Endothelial cell (in vitro differentiated cells): ENCODE results near the gene TMEM163. TPM values are rescaled to one million over a fixed set of nuclear protein-coding genes. Genes with fewer than 3 reads are reported as not detected.
A peak's percentile ranks its signal among the peaks of the same experiment; 100 is the strongest.

Experiments used
- DNase-seq: peaks from one replicate; pipeline ENCODE4 v3.0.0; 2021; ENCODE audit warnings: low spot score
- H3K27ac Mint-ChIP-seq: one replicate; pipeline ENCODE4 v1.8.0; 2021; ENCODE audit warnings: mixed read lengths, inconsistent platforms; ENCODE audit not compliant: unreplicated experiment
- H3K27me3 Mint-ChIP-seq: one replicate; pipeline ENCODE4 v1.8.0; 2021; ENCODE audit warnings: mild to moderate bottlenecking, moderate library complexity, mixed read lengths, inconsistent platforms; ENCODE audit not compliant: unreplicated experiment
- H3K36me3 Mint-ChIP-seq: one replicate; pipeline ENCODE4 v1.8.0; 2021; ENCODE audit warnings: mild to moderate bottlenecking, low read depth, mixed read lengths, inconsistent platforms; ENCODE audit not compliant: unreplicated experiment
- H3K4me1 Mint-ChIP-seq: one replicate; pipeline ENCODE4 v1.8.0; 2021; ENCODE audit warnings: mild to moderate bottlenecking, mixed read lengths, inconsistent platforms; ENCODE audit not compliant: unreplicated experiment
- H3K4me3 Mint-ChIP-seq: one replicate; pipeline ENCODE4 v1.8.0; 2021; ENCODE audit warnings: mild to moderate bottlenecking, mixed read lengths, inconsistent platforms; ENCODE audit not compliant: unreplicated experiment
- H3K9me3 Mint-ChIP-seq: one replicate; pipeline ENCODE4 v1.8.0; 2021; ENCODE audit warnings: mixed read lengths, inconsistent platforms; ENCODE audit not compliant: unreplicated experiment
- total RNA-seq: library from RNA; stranded (reverse); fragmentation: NEBNext Ultra II Directional; extraction: Animal tissue kit (Norgen Biotek cat#: 25700); gene quantifications from one replicate; pipeline ENCODE4 v1.2.1, GENCODE V29; 2021; ENCODE audit not compliant: unreplicated experiment
- TF ChIP-seq, protein P1 (sequence below): fragments of 200-600 bp; sonication (generic); IDR thresholded peaks from one replicate; pipeline ENCODE4 v1.5.0; 2021; ENCODE audit warnings: antibody characterized with exemption; ENCODE audit not compliant: unreplicated experiment

TMEM163 gene
- total RNA-seq, 1 donor from 2014 or later = 150 TPM

DNA sequence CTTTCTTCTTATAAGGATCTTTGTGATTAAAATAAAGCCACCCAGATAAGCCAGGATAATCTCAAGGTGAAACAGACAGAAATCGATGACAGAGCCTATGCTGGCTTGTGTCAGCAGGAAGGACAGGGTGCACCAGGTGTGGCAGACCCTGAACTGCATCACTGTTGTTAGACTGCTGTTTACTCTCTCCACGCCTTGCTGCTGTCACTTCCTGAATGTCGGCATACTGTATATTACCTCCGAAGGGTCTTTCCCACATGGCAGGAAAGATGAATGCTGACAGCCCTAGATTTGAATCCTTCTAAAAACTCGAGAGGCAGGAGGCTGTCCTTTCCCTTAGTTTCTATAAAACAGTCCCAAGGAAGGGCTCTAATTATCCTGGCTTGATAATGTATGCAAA, 18.9 kb upstream of the TMEM163 start:
- DNase-seq = no peak
- Mint-ChIP-seq H3K4me3 (no peak overlapping the region), H3K27ac (no peak overlapping the region), H3K4me1 (peaks cover 3% of the 10 kb centered on the region), H3K9me3 (no peaks in the 10 kb centered on the region), H3K27me3 (peaks cover 3% of the 10 kb centered on the region), H3K36me3 (no peaks in the 10 kb centered on the region)
- TF ChIP-seq, protein P1, sequence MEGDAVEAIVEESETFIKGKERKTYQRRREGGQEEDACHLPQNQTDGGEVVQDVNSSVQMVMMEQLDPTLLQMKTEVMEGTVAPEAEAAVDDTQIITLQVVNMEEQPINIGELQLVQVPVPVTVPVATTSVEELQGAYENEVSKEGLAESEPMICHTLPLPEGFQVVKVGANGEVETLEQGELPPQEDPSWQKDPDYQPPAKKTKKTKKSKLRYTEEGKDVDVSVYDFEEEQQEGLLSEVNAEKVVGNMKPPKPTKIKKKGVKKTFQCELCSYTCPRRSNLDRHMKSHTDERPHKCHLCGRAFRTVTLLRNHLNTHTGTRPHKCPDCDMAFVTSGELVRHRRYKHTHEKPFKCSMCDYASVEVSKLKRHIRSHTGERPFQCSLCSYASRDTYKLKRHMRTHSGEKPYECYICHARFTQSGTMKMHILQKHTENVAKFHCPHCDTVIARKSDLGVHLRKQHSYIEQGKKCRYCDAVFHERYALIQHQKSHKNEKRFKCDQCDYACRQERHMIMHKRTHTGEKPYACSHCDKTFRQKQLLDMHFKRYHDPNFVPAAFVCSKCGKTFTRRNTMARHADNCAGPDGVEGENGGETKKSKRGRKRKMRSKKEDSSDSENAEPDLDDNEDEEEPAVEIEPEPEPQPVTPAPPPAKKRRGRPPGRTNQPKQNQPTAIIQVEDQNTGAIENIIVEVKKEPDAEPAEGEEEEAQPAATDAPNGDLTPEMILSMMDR = no peak

DNA sequence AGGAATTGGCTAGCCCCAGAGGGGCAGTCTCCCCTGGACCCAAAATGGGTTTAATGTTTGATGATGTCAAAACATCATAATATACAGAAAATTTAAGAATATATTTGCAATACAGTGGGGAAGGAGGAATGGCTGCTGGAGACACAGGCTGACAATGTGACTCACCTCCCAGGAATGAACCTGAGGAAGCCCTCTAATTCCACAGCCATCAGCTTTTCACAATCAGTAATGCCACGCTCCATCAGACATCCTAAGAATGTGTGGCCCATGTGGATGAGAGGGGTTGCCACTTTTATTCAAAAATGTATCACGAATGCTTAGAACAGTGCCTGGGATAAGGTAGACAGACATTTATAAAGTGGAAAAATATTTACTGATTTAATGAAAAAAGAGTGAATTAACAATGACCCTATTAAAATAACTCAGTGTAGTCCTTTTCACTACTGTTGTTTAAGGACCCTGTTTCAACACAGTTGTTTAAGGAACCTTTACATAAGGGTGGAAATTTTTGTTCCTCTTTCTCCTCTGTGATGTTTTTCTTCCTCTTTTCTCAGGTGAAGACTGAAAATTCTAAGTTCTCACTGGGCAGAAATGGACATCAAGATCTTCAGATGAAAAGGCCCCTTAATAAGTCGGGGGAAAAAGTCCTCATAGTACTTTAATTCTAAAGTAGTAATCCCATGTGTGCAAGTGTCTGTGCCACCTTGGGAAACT, 17.5 kb upstream of the TMEM163 start:
- TF ChIP-seq, protein P1 = no peak
- Mint-ChIP-seq H3K9me3 (no peaks in the 10 kb centered on the region), H3K4me3 (no peak overlapping the region), H3K27ac (peak overlapping the region; percentile 7), H3K4me1 (peaks cover 3% of the 10 kb centered on the region), H3K36me3 (no peaks in the 10 kb centered on the region), H3K27me3 (peaks cover 3% of the 10 kb centered on the region)
- peak; percentile 20 for DNase-seq

DNA sequence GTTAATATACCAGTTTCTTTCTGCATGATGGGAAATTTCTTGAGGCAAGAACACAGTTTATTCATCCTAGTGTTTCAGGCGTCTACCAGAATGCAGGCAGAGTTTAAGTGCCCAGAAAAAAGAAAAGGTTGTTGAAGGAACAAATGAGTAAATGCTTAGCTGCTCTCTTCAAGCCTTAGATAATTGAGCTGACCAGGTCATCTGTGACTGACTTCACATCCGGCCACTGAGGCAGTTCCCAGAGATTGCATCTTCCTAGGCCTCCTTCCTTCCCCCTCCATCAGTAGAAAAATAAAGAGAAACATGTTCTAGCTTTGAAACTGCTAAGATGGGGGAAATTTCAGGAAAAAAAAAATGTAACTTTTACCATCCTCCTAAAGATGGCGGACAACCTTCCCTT, 9.4 kb upstream of the TMEM163 start:
- Mint-ChIP-seq H3K4me3 (no peak overlapping the region), H3K9me3 (no peaks in the 10 kb centered on the region), H3K27me3 (peaks cover 2% of the 10 kb centered on the region), H3K36me3 (no peaks in the 10 kb centered on the region), H3K27ac (no peak overlapping the region), H3K4me1 (no peaks in the 10 kb centered on the region)
- no peak for DNase-seq
- TF ChIP-seq, protein P1 = no peak

DNA sequence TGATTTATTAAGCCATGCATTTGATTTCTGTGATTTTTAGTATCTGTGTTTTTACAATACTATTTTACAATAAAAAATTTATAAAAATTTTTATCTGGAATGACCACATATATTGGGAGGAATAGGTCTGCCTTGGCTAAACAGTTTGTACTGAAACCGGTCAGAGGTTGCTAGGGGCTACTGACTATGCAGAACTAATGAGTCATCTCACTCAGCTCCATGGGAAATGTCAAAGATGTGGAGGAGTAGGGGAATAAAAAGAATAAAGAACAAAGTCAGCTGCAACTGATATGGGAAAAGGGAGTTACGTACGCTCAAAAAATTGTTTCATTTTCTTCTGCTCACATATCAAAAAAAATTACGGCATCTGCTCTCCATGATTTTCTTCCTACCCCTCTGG, 8.6 kb upstream of the TMEM163 start:
- Mint-ChIP-seq H3K4me1 (no peaks in the 10 kb centered on the region), H3K36me3 (no peaks in the 10 kb centered on the region), H3K9me3 (no peaks in the 10 kb centered on the region), H3K27me3 (peaks cover 2% of the 10 kb centered on the region), H3K4me3 (no peak overlapping the region), H3K27ac (no peak overlapping the region)
- TF ChIP-seq, protein P1 = no peak
- no peak for DNase-seq

DNA sequence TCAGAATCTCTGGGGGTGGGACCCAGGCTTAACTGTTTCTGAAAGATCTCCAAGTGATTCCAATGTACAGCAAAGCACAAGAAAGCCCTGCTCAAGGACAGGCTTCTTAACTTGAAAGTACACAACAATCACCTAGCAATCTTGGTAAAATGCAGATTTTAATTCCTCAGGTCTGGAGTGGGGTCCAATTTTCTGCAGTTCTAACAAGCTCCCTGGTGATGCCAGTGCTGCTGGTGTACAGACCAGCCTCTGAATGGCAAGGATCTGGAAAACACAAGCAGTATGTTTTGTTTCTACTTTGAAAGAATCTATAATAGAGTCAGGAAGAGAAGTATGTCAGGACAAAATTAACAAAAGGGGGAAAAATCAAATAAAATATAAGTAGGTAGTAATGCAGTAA, 7.8 kb upstream of the TMEM163 start:
- Mint-ChIP-seq H3K27me3 (peaks cover 2% of the 10 kb centered on the region), H3K9me3 (no peaks in the 10 kb centered on the region), H3K36me3 (no peaks in the 10 kb centered on the region), H3K4me3 (no peak overlapping the region), H3K4me1 (no peaks in the 10 kb centered on the region), H3K27ac (no peak overlapping the region)
- DNase-seq = no peak
- TF ChIP-seq, protein P1 = no peak
